Transverse colon (tissue), 4 donors: ENCODE data around the gene DLG5. TPM values are rescaled to one million over a fixed set of nuclear protein-coding genes. Genes with fewer than 3 reads are reported as not detected.
A peak's percentile ranks its signal among the peaks of the same experiment; 100 is the strongest.

Source experiments
- DNase-seq: peaks from one replicate; pipeline ENCODE4 v3.0.0-alpha.2; 2019
- H3K27ac ChIP-seq, 4 donors: fragments of 200-600 bp; sonication (generic); 2 replicates each; pipeline ENCODE4 v1.5.1; 2016 to 2018; ENCODE audit warnings: inconsistent platforms in 4 of 4
- H3K27me3 ChIP-seq: fragments of 200-600 bp; sonication (generic); 2 replicates; pipeline ENCODE4 v1.5.1; 2017; ENCODE audit warnings: inconsistent platforms
- H3K36me3 ChIP-seq, 4 donors: fragments of 200-600 bp; sonication (generic); 2 replicates each; pipeline ENCODE4 v1.5.1; 2017 to 2019; ENCODE audit warnings: inconsistent platforms in 4 of 4
- H3K4me1 ChIP-seq, 4 donors: fragments of 200-600 bp; sonication (generic); 2 replicates each; pipeline ENCODE4 v1.5.1; 2017 to 2020; ENCODE audit warnings: inconsistent platforms in 4 of 4
- H3K4me3 ChIP-seq, 4 donors: fragments of 200-600 bp; sonication (generic); 1 replicate in 1 of 4; 2 replicates in 3 of 4; pipeline versions ENCODE4 v1.5.1 to v1.6.1; 2017 to 2019; ENCODE audit warnings: inconsistent platforms in 4 of 4
- H3K9me3 ChIP-seq, 2 donors: fragments of 200-600 bp; sonication (generic); 2 replicates each; pipeline ENCODE4 v1.5.1; 2017 to 2019; ENCODE audit warnings: inconsistent platforms in 2 of 2
- CTCF ChIP-seq, 5 experiments: fragments of 200-600 bp in 3 of 5; fragments of 450-650 bp in 2 of 5; sonication (generic) in 3 of 5; IDR thresholded peaks; 1 replicate in 2 of 5; 2 replicates in 3 of 5; pipeline ENCODE4 v1.5.1; 2016 to 2017; ENCODE audit warnings: antibody characterized with exemption in 5 of 5, inconsistent platforms in 3 of 5, mild to moderate bottlenecking in 2 of 5, moderate library complexity in 1 of 5
- EP300 ChIP-seq: sonication (generic); formaldehyde crosslinking; IDR thresholded peaks from one replicate; pipeline ENCODE4 v1.6.1; 2017; ENCODE audit warnings: antibody characterized with exemption, low read depth
- POLR2A ChIP-seq: fragments of 450-650 bp; IDR thresholded peaks from one replicate; pipeline ENCODE4 v1.6.1; 2016; ENCODE audit warnings: antibody characterized with exemption, mild to moderate bottlenecking, moderate library complexity
- POLR2AphosphoS5 ChIP-seq, 3 donors: sonication (generic); formaldehyde crosslinking; IDR thresholded peaks; one replicate each; pipeline ENCODE4 v1.6.1; 2016; ENCODE audit warnings: antibody characterized with exemption in 3 of 3
- WGBS, 2 donors: methylation state at CpG; one replicate each; pipeline ENCODE4 v1.1.5; 2018; ENCODE audit warnings: low coverage in 1 of 2; 5-methylcytosine and 5-hydroxymethylcytosine counted together
- in situ Hi-C, 4 donors: fragments of 200-750 bp; cut with MboI; loops; one replicate each; pipeline versions ENCODE4 v1.15.0 to v1.15.1; 2017; ENCODE audit warnings: low sequenced_read_pairs in 3 of 4, low pct_ligation_motif_present in 1 of 4, low pct_unique_long_range_greater_than_20kb in 1 of 4
- intact Hi-C: fragments of 100-400 bp; cut with DNase I; formaldehyde crosslinking; loops from one replicate; pipeline ENCODE4 v1.15.1; 2023; ENCODE audit warnings: low total_unique reads
- total RNA-seq, 4 donors: library from RNA; depleted of rRNA; stranded (reverse); fragments of >200 nt; gene quantifications; one replicate each; pipeline ENCODE4 v1.1.0, GENCODE V29; 2016

The DLG5 gene
- total RNA-seq, 4 donors from 2014 or later = 31.4 to 90.1 (median 44.6) TPM

DNA sequence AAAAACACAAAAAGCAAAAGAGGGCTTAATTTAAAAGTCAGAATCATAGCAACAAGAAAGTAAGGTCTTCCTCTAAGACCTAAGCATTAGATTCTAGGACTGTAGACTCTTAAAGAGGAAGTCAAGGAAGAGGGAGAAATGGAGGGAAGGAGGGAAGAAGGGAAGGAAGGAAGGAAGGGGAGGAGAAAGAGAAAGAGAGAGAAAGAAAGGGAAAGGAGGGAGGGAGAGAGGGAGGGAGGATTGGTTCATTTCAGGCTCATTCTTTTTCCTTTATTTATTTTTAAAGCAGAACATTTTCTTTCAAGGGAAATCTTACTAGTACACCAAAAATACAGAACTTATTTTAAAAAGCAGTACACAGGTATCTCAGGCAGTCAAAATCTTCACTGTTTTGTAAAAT lies 81.1 kb downstream of the DLG5 start:
- intact Hi-C loops (loop anchor here (5.0 kb wide), 2 partner anchors 82 to 127 kb away; partner anchors contain the start of gene DLG5), in situ Hi-C loops (loop anchor here in 2 of 4 donors (25.0 kb wide), 2 partner anchors 142 to 167 kb away; no protein-coding TSS in a partner anchor)
- DNase-seq = no peak
- Histone ChIP-seq H3K4me3 (no peak overlapping the region), H3K4me1 (peaks cover 37 to 55% (median 43%) of the 10 kb centered on the region in 4 donors), H3K27ac (peak overlapping the region; percentile 88 to 92 (median 90)), H3K9me3 (no peaks in the 10 kb centered on the region), H3K27me3 (no peaks in the 10 kb centered on the region), H3K36me3 (peaks cover 0 to 13% (median 3%) of the 10 kb centered on the region in 4 donors)
- TF ChIP-seq POLR2AphosphoS5 (IDR thresholded peaks at IDR 0.05) = no peak
- no peak for TF ChIP-seq CTCF (IDR thresholded peaks at IDR 0.05)
- no peak for TF ChIP-seq POLR2A
- no peak for TF ChIP-seq EP300

DNA sequence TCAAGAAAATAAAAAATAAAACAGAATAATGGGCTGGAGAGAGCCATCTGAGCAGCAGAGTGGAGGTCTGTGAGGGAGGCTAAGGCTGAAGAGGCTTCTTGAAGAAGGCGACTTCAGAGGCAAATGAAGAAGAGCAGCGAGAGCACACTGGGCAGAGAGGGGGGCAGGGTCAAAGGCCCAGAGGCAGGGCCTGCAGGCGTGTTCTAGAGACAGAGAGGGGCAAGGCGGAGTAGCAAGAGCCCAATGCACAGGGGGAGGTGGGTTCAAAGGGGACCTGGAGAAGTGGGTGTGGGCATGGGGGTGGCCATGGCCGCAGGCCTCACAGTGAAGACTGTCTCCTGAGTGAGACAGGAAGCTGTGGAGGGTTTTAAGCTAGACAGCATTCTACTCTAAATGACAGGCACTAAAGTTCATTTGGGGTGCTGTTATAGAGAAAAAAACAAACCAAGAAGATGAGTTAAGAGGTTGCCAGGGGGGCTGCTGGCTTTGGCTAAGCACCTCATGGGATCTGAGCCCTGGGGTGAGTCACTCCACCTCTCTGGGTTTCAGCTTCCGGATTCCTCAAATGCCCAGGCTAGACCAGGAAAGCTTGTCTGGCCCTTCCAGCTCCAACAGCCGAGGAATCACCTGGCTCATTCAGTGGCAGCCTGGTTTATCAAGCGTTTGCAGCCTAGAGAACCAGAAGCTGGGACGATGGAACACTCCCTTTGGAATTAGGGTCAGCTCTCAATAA lies 81.7 kb downstream of the DLG5 start:
- Histone ChIP-seq H3K27ac (peak overlapping the region; percentile 88 to 92 (median 90)), H3K27me3 (no peaks in the 10 kb centered on the region), H3K36me3 (peaks cover 0 to 18% (median 3%) of the 10 kb centered on the region in 4 donors), H3K4me3 (peak overlapping the region in 1 of 4 donors; percentile 7), H3K4me1 (peaks cover 37 to 55% (median 43%) of the 10 kb centered on the region in 4 donors), H3K9me3 (no peaks in the 10 kb centered on the region)
- intact Hi-C loops (loop anchor here (5.0 kb wide), 2 partner anchors 82 to 127 kb away; partner anchors contain the start of gene DLG5), in situ Hi-C loops (loop anchor here in 2 of 4 donors (25.0 kb wide), 2 partner anchors 142 to 167 kb away; no protein-coding TSS in a partner anchor)
- no peak for TF ChIP-seq CTCF (IDR thresholded peaks at IDR 0.05)
- peak in 2 of 3 donors; percentile 8 to 24 for TF ChIP-seq POLR2AphosphoS5 (IDR thresholded peaks at IDR 0.05)
- DNase-seq = peak; percentile 66
- 27 to 43% methylated on average over 6 to 9 of the region's 9 CpGs for WGBS, 2 donors

- WGBS, 2 donors = 40 to 43% methylated on average over 1 to 7 of the region's 7 CpGs
- H3K9me3 ChIP-seq = no peaks in the 10 kb centered on the region
- peak; percentile 74 for DNase-seq
- in situ Hi-C loops (loop anchor here in 2 of 4 donors (25.0 kb wide), 2 partner anchors 143 to 168 kb away; no protein-coding TSS in a partner anchor), intact Hi-C loops (no loop called here)
- TF ChIP-seq POLR2A (no peak), POLR2AphosphoS5 (IDR thresholded peaks at IDR 0.05) (peak; percentile 29 to 54 (median 41)), EP300 (no peak), CTCF (IDR thresholded peaks at IDR 0.05) (peak in 1 of 5 experiments; percentile 27)
- H3K27me3 ChIP-seq = no peaks in the 10 kb centered on the region
- peaks cover 0 to 20% (median 3%) of the 10 kb centered on the region in 4 donors for H3K36me3 ChIP-seq
- peak overlapping the region in 1 of 4 donors; percentile 7 for H3K4me3 ChIP-seq
- peak overlapping the region; percentile 88 to 92 (median 90) for H3K27ac ChIP-seq
- peaks cover 37 to 51% (median 39%) of the 10 kb centered on the region in 4 donors for H3K4me1 ChIP-seq
Measured at GRCh38 chr10:77844177-77844576, 82.4 kb downstream of the DLG5 start.

DNA sequence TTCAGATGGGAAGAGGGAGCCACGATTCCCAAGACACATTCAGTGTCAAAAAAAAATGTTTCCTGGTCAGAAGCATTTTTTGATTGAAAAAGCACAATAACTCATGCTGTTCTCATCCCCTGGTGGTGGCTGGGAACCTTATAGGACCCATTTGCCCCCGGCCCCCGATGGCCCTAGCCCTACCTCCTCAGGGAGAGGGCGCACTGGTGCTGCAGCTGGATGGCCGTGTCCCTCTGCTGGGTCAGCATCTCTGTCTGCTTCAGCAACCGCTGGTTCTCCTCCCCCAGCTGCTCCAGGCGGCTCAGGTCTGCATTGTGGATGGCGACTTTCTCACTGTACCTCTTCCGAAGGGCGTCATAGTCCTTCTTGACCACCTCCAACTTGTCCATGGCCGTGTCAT lies 83.3 kb downstream of the DLG5 start:
- Histone ChIP-seq H3K27me3 (no peaks in the 10 kb centered on the region), H3K4me1 (peaks cover 37 to 44% (median 38%) of the 10 kb centered on the region in 4 donors), H3K4me3 (no peak overlapping the region), H3K36me3 (peaks cover 0 to 20% (median 3%) of the 10 kb centered on the region in 4 donors), H3K9me3 (no peaks in the 10 kb centered on the region), H3K27ac (peak overlapping the region; percentile 88 to 92 (median 90))
- no peak for DNase-seq
- WGBS, 2 donors = 60 to 93% methylated on average over 1 to 11 of the region's 11 CpGs
- in situ Hi-C loops (loop anchor here in 2 of 4 donors (25.0 kb wide), 2 partner anchors 144 to 169 kb away; no protein-coding TSS in a partner anchor), intact Hi-C loops (no loop called here)
- no peak for TF ChIP-seq CTCF (IDR thresholded peaks at IDR 0.05)
- no peak for TF ChIP-seq EP300
- no peak for TF ChIP-seq POLR2AphosphoS5 (IDR thresholded peaks at IDR 0.05)
- no peak for TF ChIP-seq POLR2A
